HEK293 (cell line): Measurements from ENCODE around the gene KCNJ5.

Source experiments
- CTCF ChIA-PET: fragments of 350-600 bp; formaldehyde crosslinking; extraction: SDS; loops from one replicate; lab custom pipeline; 2021; ENCODE audit warnings: antibody characterized with exemption; lab: Yijun Ruan, JAX
- POLR2A ChIA-PET: fragments of 300-600 bp; formaldehyde crosslinking; extraction: SDS; loops from one replicate; lab custom pipeline; 2020; ENCODE audit warnings: antibody characterized with exemption, inconsistent platforms; lab: Yijun Ruan, JAX
- H3K27ac ChIP-seq: fragments of 200-500 bp; sonication (Bioruptor generic); 2 replicates; pipeline ENCODE4 v1.5.1; 2014; ENCODE audit warnings: low read depth, low read length, control low read depth, inconsistent platforms; ENCODE audit errors: extremely low read depth
- H3K36me3 ChIP-seq, 2 experiments: fragments of 200-500 bp in 1 of 2; sonication (Bioruptor generic) in 1 of 2; 1 replicate in 1 of 2; 2 replicates in 1 of 2; pipeline ENCODE4 v1.5.1; 2014 to 2017; ENCODE audit warnings: inconsistent platforms in 2 of 2, low read length in 2 of 2; ENCODE audit not compliant: control insufficient read depth in 2 of 2, insufficient read depth in 1 of 2
- H3K4me1 ChIP-seq: fragments of 200-500 bp; sonication (Bioruptor generic); 2 replicates; pipeline ENCODE4 v1.5.1; 2014; ENCODE audit warnings: mild to moderate bottlenecking, low read length, inconsistent platforms; ENCODE audit not compliant: control insufficient read depth, insufficient read depth
- H3K4me3 ChIP-seq: 2 replicates; pipeline ENCODE4 v1.5.1; 2011; ENCODE audit warnings: low read depth, mild to moderate bottlenecking, control low read depth, low read length, moderate library complexity
- H3K9me3 ChIP-seq: fragments of 200-500 bp; sonication (Bioruptor generic); 2 replicates; pipeline ENCODE4 v1.5.1; 2014; ENCODE audit warnings: low read depth, low read length, inconsistent platforms; ENCODE audit not compliant: control insufficient read depth, insufficient read depth
- KLF8 ChIP-seq: fragments of 450-650 bp; formaldehyde crosslinking; IDR thresholded peaks from 2 replicates; pipeline ENCODE4 v1.5.1; 2016; ENCODE audit warnings: missing biosample characterization, missing genetic modification characterization
- PBX3 ChIP-seq: sonication (generic); formaldehyde crosslinking; IDR thresholded peaks from 2 replicates; pipeline ENCODE4 v1.8.1; 2022; ENCODE audit warnings: mild to moderate bottlenecking, moderate library complexity, missing genetic modification reagents
- SP7 ChIP-seq: fragments of 450-650 bp; formaldehyde crosslinking; IDR thresholded peaks from 2 replicates; pipeline ENCODE4 v1.5.1; 2016; ENCODE audit warnings: missing biosample characterization, missing genetic modification characterization
- ZBTB10 ChIP-seq: fragments of 450-650 bp; formaldehyde crosslinking; IDR thresholded peaks from 2 replicates; pipeline ENCODE4 v1.5.1; 2016; ENCODE audit warnings: missing biosample characterization, missing genetic modification characterization
- ZNF132 ChIP-seq: fragments of 450-650 bp; formaldehyde crosslinking; IDR thresholded peaks from 2 replicates; pipeline ENCODE4 v1.5.1; 2017; ENCODE audit warnings: missing biosample characterization, missing genetic modification characterization, borderline replicate concordance
- ZNF138 ChIP-seq: fragments of 450-650 bp; formaldehyde crosslinking; IDR thresholded peaks from 2 replicates; pipeline ENCODE4 v1.5.1; 2016; ENCODE audit warnings: missing biosample characterization, missing genetic modification characterization, borderline replicate concordance
- ZNF140 ChIP-seq: fragments of 450-650 bp; formaldehyde crosslinking; IDR thresholded peaks from 2 replicates; pipeline ENCODE4 v1.5.1; 2016; ENCODE audit warnings: missing biosample characterization, missing genetic modification characterization
- ZNF221 ChIP-seq: fragments of 450-650 bp; formaldehyde crosslinking; IDR thresholded peaks from 2 replicates; pipeline ENCODE4 v1.5.1; 2017; ENCODE audit warnings: missing biosample characterization, missing genetic modification characterization, borderline replicate concordance
- ZNF292 ChIP-seq: fragments of 450-650 bp; formaldehyde crosslinking; IDR thresholded peaks from 2 replicates; pipeline ENCODE4 v1.5.1; 2016; ENCODE audit warnings: low read depth, missing biosample characterization, missing genetic modification characterization, borderline replicate concordance
- ZNF324 ChIP-seq: fragments of 450-650 bp; formaldehyde crosslinking; IDR thresholded peaks from 2 replicates; pipeline ENCODE4 v1.5.1; 2016; ENCODE audit warnings: missing biosample characterization, missing genetic modification characterization
- ZNF366 ChIP-seq: fragments of 450-650 bp; formaldehyde crosslinking; conservative IDR thresholded peaks from 2 replicates; pipeline ENCODE4 v1.5.1; 2016; ENCODE audit warnings: missing biosample characterization, missing genetic modification characterization
- ZNF560 ChIP-seq: fragments of 450-650 bp; formaldehyde crosslinking; IDR thresholded peaks from 2 replicates; pipeline ENCODE4 v1.5.1; 2017; ENCODE audit warnings: missing biosample characterization, missing genetic modification characterization, borderline replicate concordance
- ZNF600 ChIP-seq: fragments of 450-650 bp; formaldehyde crosslinking; IDR thresholded peaks from 2 replicates; pipeline ENCODE4 v1.5.1; 2016; ENCODE audit warnings: missing biosample characterization, missing genetic modification characterization
- ZNF692 ChIP-seq: fragments of 450-650 bp; formaldehyde crosslinking; IDR thresholded peaks from 2 replicates; pipeline ENCODE4 v1.5.1; 2016; ENCODE audit warnings: missing biosample characterization, missing genetic modification characterization
- ZNF707 ChIP-seq: fragments of 450-650 bp; formaldehyde crosslinking; IDR thresholded peaks from 2 replicates; pipeline ENCODE4 v1.5.1; 2016; ENCODE audit warnings: missing biosample characterization, missing genetic modification characterization
- ZNF777 ChIP-seq: fragments of 450-650 bp; formaldehyde crosslinking; IDR thresholded peaks from 2 replicates; pipeline ENCODE4 v1.5.1; 2017; ENCODE audit warnings: missing biosample characterization, missing genetic modification characterization, borderline replicate concordance
- TF ChIP-seq, protein P1 (sequence below): fragments of 450-650 bp; formaldehyde crosslinking; IDR thresholded peaks from 2 replicates; pipeline ENCODE4 v1.5.1; 2016; ENCODE audit warnings: missing biosample characterization, missing genetic modification characterization, low read depth
- TF ChIP-seq, protein P2 (sequence below): fragments of 450-650 bp; formaldehyde crosslinking; IDR thresholded peaks from 2 replicates; pipeline ENCODE4 v1.5.1; 2016; ENCODE audit warnings: missing biosample characterization, missing genetic modification characterization
- TF ChIP-seq, protein P3 (sequence below): fragments of 450-650 bp; formaldehyde crosslinking; IDR thresholded peaks from 2 replicates; pipeline ENCODE4 v1.5.1; 2016; ENCODE audit warnings: missing biosample characterization, missing genetic modification characterization, borderline replicate concordance

Gene KCNJ5

GRCh38 chr11:128943428-128943976 lies 52.3 kb downstream of the KCNJ5 start (continued):
- TF ChIP-seq ZNF138 (tag by site-specific recombination) (no peak), SP7 (tag by site-specific recombination) (no peak), ZNF221 (tag by site-specific recombination) (no peak)

DNA sequence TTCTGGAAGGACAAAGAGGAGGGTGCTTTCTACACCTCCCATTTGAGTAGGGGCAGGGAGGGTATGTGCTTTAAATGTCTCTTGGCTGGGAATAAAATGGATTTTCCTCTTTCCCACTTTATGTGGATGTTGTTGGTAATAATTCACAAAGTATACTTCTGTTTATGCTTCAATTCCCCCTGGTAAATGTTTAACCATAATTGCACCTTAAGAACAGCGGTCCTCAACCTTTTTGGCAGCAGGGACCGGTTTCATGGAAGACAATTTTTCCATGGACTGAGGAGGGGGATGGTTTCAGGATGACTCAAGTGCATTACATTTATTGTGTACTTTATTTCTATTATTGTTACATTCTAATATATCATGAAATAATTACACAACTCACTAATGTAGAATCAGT lies 55.5 kb downstream of the KCNJ5 start:
- TF ChIP-seq ZNF707 (tag by site-specific recombination) = no peak
- TF ChIP-seq ZNF366 (tag by site-specific recombination) = no peak
- TF ChIP-seq, protein P1, sequence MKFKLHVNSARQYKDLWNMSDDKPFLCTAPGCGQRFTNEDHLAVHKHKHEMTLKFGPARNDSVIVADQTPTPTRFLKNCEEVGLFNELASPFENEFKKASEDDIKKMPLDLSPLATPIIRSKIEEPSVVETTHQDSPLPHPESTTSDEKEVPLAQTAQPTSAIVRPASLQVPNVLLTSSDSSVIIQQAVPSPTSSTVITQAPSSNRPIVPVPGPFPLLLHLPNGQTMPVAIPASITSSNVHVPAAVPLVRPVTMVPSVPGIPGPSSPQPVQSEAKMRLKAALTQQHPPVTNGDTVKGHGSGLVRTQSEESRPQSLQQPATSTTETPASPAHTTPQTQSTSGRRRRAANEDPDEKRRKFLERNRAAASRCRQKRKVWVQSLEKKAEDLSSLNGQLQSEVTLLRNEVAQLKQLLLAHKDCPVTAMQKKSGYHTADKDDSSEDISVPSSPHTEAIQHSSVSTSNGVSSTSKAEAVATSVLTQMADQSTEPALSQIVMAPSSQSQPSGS (tag by site-specific recombination) = no peak
- TF ChIP-seq ZNF140 = no peak
- TF ChIP-seq ZNF777 (tag by site-specific recombination) = no peak
- TF ChIP-seq ZNF600 (tag by site-specific recombination) = no peak
- TF ChIP-seq KLF8 = no peak
- TF ChIP-seq, protein P2, sequence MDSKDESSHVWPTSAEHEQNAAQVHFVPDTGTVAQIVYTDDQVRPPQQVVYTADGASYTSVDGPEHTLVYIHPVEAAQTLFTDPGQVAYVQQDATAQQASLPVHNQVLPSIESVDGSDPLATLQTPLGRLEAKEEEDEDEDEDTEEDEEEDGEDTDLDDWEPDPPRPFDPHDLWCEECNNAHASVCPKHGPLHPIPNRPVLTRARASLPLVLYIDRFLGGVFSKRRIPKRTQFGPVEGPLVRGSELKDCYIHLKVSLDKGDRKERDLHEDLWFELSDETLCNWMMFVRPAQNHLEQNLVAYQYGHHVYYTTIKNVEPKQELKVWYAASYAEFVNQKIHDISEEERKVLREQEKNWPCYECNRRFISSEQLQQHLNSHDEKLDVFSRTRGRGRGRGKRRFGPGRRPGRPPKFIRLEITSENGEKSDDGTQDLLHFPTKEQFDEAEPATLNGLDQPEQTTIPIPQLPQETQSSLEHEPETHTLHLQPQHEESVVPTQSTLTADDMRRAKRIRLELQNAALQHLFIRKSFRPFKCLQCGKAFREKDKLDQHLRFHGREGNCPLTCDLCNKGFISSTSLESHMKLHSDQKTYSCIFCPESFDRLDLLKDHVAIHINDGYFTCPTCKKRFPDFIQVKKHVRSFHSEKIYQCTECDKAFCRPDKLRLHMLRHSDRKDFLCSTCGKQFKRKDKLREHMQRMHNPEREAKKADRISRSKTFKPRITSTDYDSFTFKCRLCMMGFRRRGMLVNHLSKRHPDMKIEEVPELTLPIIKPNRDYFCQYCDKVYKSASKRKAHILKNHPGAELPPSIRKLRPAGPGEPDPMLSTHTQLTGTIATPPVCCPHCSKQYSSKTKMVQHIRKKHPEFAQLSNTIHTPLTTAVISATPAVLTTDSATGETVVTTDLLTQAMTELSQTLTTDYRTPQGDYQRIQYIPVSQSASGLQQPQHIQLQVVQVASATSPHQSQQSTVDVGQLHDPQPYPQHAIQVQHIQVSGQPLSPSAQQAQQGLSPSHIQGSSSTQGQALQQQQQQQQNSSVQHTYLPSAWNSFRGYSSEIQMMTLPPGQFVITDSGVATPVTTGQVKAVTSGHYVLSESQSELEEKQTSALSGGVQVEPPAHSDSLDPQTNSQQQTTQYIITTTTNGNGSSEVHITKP (tag by site-specific recombination) = no peak
- TF ChIP-seq ZNF324 = no peak
- TF ChIP-seq ZNF132 (tag by site-specific recombination) = no peak
- TF ChIP-seq ZBTB10 = no peak
- no peak for TF ChIP-seq PBX3
- TF ChIP-seq, protein P3, sequence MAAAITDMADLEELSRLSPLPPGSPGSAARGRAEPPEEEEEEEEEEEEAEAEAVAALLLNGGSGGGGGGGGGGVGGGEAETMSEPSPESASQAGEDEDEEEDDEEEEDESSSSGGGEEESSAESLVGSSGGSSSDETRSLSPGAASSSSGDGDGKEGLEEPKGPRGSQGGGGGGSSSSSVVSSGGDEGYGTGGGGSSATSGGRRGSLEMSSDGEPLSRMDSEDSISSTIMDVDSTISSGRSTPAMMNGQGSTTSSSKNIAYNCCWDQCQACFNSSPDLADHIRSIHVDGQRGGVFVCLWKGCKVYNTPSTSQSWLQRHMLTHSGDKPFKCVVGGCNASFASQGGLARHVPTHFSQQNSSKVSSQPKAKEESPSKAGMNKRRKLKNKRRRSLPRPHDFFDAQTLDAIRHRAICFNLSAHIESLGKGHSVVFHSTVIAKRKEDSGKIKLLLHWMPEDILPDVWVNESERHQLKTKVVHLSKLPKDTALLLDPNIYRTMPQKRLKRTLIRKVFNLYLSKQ = no peak
- TF ChIP-seq ZNF692 (tag by site-specific recombination) = no peak
- no peak for TF ChIP-seq ZNF560 (tag by site-specific recombination)
- no peak for TF ChIP-seq ZNF292 (tag by site-specific recombination)
- TF ChIP-seq, all 188 proteins: peak for 0
- no peak overlapping the region for H3K27ac ChIP-seq
- H3K4me3 ChIP-seq = no peak overlapping the region
- ChIA-PET CTCF (interaction anchor here (1.1 to 18.1 kb wide), 3 partner anchors 10 to 429 kb away, joined by 3 to 556 read pairs (median 24); partner anchors contain the start of genes BARX2 and KCNJ5), POLR2A (no interaction called here)
- no peaks in the 10 kb centered on the region for H3K36me3 ChIP-seq
- H3K4me1 ChIP-seq = no peaks in the 10 kb centered on the region
- no peaks in the 10 kb centered on the region for H3K9me3 ChIP-seq
